CD1c-positive myeloid dendritic cell (primary cell): ENCODE measurements around the gene MKRN1.
"Not testable (repeated sequence)": the region's sequence is repeated elsewhere in the genome, so short reads cannot be mapped to it uniquely, and the experiment has no call there.

Experiments used
- DNase-seq: peaks from one replicate; pipeline ENCODE4 v3.0.0-alpha.2; 2016; ENCODE audit errors: extremely low spot score

The MKRN1 gene

DNA sequence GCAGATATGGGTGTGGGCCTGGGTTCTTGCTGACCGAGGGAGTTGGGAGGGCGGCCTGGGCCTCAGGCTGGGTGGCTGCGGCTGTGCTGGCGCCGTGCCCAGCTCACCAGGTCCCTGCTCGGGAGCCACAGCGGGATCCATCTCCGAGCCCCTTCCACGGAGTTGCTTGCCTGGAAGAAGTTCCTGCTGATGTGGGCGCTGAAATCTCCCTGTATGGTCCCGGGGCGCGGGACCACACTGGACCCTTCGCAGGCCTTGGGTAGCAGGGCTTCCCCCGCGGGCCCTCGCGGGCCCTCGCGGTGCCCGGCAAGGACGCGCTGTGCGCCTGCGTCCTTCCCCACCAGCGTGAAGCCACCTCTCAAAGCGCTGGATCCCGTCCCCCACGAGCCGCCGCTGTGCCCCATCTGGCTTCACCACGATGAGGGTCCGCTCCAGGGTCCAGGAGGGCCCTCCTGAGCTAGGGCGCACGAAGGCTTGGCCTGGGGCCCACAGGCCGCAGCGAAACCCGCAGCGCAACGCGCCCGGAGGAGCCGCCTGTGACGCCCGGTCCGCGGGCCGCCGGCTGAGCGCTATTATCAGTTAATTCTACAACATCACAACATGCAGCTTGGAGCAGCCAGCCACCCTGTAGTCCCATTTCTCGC, 43.9 kb downstream of the MKRN1 start:
- no peak for DNase-seq

DNA sequence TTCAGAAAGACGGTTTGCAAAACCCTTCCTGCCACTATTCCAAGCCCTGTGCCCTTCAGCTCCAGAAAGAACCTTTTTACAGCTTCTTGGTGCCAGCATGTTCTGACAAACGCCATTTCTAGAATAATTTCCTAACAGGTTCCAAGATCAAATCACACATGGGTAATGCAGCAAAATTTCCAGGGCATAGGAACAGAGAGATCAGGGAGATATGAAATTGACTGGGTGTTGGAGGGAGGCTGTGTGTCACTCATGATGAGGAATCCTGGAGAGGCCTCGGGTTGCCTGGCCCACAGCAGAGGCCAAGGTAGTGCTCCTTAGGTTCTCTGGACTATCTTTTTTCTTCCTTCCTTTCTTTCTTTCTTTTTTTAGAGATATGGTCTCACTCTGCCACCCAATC, 45.9 kb downstream of the MKRN1 start:
- no peak for DNase-seq

DNA sequence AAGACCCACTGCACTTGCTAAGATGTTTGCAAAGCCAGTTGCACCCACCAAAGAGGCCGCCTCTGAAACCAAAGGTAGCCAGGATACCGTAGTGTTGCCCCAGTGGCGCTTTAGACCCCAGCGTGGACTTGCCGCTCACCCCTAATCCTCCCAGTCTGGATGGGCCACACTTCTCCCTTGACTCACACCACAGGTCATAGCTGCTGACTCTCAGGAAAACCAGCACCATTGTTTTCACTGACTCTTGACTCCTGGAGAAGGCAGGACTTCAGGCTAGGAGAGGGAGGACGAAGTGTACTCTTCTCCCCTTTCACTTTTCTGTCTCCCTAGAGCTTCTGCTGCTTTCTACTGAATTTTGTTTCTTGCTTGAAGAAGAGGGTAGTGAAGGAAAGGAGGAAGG, 53.2 kb downstream of the MKRN1 start:
- no peak for DNase-seq

DNA sequence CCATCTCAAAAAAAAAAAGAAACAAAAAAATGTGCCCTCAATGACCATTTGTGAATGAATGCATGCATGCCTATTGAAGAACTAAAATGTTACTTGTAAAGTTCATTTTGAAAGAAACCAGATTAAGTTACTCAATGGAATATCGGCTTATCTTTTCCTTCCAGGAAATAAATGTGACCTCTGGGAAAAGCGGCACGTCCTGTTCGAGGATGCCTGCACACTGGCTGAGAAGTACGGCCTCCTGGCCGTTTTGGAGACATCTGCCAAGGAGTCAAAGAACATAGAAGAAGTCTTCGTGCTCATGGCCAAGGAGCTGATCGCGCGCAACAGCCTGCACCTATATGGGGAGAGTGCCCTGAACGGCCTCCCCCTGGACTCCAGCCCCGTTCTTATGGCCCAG, 53.6 kb downstream of the MKRN1 start:
- no peak for DNase-seq

DNA sequence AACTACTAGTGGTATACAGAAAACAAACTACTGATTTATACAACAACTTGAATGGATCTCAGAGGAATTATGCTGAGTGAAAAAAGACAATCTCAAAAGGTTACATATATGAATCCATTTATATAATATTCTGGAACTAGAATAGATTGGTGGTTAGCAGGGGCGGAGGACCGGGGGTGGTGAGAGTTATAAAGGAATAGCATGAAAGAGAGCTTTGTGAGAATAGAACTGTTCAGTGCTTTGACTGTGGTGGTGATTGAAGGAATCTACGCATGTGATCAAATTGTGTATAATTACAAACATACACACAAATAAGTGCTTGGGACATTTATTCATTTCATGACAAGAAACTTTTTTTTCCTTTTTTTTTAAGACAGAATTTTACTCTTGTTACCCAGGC, 55.8 kb downstream of the MKRN1 start:
- no peak for DNase-seq

DNA sequence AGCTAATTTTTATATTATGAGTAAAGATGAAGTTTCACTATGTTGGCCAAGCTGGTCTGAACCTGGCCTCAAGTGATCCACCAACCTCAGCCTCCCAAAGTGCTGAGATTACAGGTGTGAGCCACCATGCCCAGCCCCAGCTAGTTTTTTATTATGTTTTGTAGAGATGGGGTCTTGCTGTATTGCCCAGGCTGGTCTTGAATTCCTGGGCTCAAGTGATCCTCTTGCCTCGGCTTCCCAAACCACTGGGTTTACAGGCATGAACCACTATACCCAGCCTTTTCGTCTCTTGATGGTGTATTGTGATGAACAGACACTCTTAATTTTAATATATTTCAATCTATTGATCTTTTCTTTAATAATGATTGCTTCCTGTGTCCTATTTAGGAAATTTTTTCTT, 57.8 kb downstream of the MKRN1 start:
- no peak for DNase-seq

DNA sequence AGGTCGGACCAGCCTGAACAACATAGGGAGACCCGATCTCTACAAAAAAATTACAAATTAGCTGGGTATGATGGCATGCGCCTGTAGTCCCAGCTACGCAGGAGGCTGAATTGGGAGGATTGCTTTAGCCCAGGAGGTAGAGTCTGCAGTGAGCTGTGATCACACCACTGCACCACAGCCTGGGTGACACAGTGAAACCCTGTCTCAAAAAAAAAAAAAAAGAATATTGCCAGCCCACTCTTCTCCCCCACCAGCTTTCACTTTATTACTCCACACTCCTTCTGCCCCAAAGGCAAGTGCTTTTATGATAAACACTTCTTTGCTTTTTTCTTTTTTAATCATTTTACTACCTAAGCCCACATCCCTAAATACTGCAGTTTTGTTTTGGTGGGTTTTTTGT, 60.7 kb downstream of the MKRN1 start:
- no peak for DNase-seq

DNA sequence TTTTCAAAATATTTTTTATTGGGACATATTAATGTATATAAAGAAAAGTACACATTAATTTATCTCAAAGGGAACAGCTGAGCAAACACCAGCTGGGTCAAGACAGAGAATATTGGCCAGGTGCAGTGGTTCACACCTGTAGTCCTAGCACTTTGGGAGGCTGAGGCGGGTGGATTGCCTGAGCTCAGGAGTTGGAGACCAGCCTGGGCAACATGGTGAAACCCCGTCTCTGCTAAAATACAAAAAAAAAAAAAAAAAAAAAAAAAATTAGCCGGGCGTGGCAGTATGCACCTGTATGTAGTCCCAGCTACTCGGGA, 61.2 kb downstream of the MKRN1 start:
- not testable (repeated sequence) for DNase-seq

DNA sequence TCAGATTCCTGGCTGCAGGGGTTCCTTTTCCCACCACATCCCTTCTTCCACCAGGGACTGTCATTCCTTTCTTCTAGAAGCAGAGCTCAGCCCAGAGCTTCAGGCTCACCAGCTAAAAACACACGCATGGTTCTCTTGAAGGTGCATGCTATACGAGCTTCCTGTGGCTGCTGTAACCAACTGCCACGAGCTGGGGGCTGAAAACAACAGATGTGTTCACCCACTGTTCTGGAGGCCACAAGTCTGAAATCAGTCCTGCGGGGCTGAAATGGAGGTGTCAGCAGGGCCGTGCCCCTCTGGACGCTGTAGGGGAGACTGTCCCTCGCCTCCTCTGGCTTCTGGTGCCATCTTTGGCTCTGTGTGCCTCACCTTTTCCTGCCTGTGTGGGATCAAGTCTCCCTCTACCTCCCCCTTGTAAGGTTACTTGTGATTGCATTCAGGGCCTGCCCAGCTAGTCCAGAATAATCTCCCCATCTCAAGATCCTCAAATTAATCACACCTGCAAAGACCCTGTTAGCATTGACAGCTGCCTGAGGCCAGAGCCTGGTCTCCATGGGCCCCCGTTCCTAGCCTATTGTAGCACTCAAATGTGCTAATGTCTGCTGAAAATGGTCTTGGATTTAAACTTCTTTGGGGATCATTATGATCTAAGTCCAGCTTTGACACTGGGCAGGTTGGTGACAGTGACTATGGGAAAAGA, 61.7 kb downstream of the MKRN1 start:
- no peak for DNase-seq

DNA sequence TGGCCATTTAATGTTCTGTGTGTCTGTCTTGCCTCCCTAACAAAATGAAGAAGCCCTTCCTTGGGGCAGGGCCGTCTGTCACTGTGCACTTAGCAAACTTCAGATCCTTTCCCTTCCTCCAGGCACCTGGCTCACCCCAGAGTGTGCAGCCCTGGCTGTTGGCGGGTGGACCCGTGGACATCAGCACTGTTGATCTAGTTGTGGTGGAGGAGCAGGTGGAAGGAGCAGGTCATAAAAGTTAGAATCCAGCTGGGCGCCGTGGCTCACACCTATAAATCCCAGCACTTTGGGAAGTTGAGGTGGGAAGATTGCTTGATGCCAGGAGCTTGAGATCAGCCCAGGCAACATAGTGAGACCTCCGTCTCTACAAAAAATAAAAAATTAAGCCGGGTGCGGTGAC, 62.7 kb downstream of the MKRN1 start:
- DNase-seq: no peak

DNA sequence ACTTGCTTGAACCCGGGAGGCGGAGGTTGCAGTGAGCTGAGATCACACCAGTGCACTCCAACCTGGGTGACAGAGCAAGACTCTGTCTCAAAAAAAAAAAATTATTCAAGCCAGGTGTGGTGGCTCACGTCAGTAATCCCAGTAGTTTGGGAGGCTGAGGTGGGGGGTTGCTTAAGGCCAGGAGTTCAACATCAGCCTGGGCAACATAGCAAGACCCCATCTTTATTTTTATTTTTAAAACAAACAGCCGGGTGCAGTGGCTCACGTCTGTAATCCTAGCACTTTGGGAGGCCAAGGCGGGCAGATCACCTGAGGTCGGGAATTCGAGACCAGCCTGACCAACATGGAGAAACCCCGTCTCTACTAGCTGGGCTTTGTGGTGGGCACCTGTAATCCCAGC, 63.5 kb downstream of the MKRN1 start:
- DNase-seq: not testable (repeated sequence)

DNA sequence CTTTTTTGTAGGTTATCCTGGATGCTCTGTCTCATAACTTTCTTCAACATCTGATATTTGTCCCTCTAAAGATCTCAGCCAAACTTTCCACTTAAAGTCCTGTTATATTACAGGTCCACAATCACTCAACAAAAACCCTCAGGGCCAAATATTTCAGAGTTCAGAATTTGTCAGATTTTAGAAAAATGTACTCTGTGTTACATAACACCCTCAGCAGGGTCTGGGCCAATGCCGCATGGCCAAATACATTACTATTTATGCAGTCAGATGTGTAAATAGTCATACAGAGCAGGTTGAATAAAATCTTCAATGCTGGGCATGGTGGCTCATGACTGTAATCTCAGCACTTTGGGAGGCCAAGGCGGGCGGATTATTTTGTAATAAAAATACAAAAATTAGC, 63.9 kb downstream of the MKRN1 start:
- no peak for DNase-seq

DNA sequence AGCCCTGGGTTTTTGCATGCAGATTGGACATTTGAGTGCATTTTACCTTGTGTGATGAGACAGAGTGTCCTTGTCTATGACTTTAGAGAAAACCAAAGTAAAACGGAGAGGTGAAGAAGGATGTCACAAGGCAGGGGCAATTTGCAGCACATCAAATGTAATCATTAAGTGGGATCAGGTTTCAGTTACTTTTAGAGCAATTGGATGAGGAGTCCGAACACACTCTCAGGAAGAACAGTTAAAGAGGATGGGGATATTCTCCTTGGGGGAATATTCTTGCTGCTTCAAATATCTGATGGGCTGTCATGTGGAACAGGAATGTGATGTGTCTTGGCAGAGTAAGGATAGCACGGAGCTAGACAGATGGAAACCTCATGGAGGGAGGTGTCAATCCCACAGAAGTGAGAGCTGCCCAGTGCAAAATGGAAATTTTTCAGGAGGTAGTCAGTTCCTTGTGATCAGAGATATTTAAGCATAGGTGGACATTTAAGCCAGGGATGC, 74.7 kb downstream of the MKRN1 start:
- no peak for DNase-seq

DNA sequence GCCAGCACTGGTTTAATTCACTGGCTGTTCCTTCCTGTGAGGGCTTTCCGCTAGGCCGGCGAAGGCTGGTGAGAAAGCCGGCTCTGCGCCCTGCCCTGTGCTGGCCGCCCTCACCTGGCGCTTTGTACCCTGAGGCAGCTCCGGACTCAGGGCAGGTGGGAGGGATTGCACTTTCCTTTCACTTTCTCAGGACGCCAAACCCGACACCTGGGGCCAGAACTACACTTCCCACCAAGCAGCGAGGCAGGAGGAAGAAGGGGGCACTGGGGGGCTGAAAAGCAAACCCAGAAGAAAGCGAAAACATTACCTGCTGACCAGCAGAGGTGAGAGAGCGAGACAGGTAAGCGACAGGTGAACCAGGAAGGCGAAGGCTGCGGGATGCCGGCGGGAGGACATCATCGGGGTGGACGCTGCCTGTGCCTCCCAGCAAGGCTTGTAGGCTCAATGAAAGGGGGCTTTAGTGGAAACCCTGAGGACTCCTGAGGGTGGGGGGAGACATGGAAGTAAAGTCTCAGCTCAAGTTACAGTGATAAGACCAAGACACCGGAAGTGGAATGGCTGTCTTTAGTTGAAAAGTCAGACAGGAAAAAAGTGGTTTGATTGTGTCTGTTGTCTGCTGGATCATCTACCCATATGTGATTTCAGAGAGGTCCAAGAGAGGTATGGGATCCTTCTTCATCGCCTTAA, 75.3 kb downstream of the MKRN1 start, which contains the start of gene RAB19:
RAB19 (plus strand) TSS at position 181 of the 687 bp plus-strand sequence. CDS start 3,589 bp downstream, outside the sequence.
- DNase-seq: peak; percentile 9
